Sigmoid colon (tissue), 3 donors: ENCODE measurements around the gene LGALS7B.
A peak's percentile ranks its signal among the peaks of the same experiment; 100 is the strongest.

ENCODE experiments used
- CTCF ChIP-seq, 4 experiments: fragments of 450-650 bp in 3 of 4; fragments of 200-600 bp in 1 of 4; IDR thresholded peaks; one replicate each; pipeline ENCODE4 v1.5.1; 2016 to 2019; ENCODE audit warnings: antibody characterized with exemption in 4 of 4, mild to moderate bottlenecking in 3 of 4, moderate library complexity in 2 of 4
- POLR2A ChIP-seq, 2 donors: fragments of 450-650 bp; IDR thresholded peaks; one replicate each; pipeline ENCODE4 v1.6.1; 2016; ENCODE audit warnings: antibody characterized with exemption in 2 of 2, mild to moderate bottlenecking in 2 of 2, moderate library complexity in 2 of 2

GRCh38 chr19:38769635-38770211, 19.3 kb upstream of the LGALS7B start:
- no peak for TF ChIP-seq POLR2A (IDR thresholded peaks at IDR 0.05)
- peak; percentile 51 to 81 (median 73) for TF ChIP-seq CTCF (IDR thresholded peaks at IDR 0.05)
